Hematopoietic multipotent progenitor cell (in vitro differentiated cells): ENCODE data around the gene INKA2. TPM values are rescaled to one million over a fixed set of nuclear protein-coding genes. Genes with fewer than 3 reads are reported as not detected.

Experiments used
- DNase-seq, 3 donors: peaks; one replicate each; pipeline ENCODE4 v3.0.0-alpha.2; 2011 to 2015; ENCODE audit warnings: low read depth in 2 of 3, low spot score in 2 of 3
- total RNA-seq: library from RNA; depleted of rRNA; stranded (reverse); fragments of >200 nt; gene quantifications from one replicate; pipeline ENCODE4 v1.2.3, GENCODE V29; 2012

The INKA2 gene
- total RNA-seq: 2.4 TPM

DNA sequence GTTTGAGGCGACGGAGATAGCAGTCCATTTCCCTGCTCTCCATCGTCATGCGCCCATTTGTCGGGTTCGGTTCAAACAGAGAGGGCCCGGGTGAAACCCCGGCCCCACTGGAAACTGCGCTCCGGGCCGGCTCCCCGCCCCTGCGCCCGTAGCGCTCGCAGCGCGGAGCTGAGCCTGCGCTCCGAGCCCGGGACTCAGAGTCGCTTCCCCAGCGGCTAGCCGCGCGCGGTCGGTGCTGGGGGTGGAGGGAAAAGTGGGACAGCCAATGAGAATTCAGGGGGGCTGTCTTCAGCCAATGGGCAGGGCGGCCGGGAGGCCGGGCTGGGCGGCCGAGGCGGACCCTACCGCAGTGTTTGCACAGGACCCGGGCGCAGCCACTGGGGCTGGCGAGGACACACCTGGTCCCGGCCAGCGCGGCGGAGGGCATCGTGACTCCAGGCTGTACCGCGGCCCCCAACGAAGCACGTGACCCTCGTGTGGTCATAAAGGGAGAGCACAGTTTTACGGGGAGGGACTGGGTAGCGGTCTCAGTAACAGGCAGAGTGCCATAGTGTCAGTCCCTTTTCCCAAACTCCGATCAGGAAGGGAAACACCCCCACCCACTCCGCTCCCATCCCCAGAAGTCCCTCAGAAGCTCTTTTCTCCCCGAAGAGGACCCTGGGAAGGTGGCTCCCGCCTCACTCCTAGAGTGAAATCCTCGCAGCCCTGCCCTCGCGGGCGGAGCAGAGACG, at the start of gene INKA2:
TSS of gene INKA2 (minus strand) at position 202 of the 731 bp plus-strand sequence. CDS start at position 49, 153 bp downstream.
- peak; percentile 30 to 86 (median 74) for DNase-seq

DNA sequence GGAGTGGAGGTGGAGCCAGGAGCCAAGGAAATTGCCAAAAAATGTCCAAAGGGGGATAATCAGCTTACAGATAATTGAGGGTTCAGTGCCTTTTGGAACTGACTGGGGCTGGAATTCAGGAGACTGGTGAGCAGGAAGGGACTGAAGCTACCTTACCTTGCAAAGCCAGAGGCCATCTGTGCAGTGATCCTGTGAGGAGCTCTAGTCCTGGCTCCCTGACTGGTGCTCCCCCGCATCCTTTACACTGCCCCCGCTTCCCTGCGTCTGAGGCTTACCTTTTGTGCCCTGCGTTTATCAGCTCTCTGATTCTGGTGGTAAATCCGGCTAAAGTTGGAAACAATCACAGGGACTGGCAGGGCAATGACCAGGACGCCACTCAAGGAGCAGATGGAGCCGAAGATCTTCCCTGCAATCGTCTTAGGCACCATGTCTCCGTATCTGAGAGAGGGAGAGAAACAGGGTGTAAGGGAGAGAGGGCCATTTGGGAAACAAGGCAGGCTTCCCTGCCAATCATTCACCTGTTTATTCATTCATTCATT, 47.5 kb upstream of the INKA2 start:
- DNase-seq: no peak

DNA sequence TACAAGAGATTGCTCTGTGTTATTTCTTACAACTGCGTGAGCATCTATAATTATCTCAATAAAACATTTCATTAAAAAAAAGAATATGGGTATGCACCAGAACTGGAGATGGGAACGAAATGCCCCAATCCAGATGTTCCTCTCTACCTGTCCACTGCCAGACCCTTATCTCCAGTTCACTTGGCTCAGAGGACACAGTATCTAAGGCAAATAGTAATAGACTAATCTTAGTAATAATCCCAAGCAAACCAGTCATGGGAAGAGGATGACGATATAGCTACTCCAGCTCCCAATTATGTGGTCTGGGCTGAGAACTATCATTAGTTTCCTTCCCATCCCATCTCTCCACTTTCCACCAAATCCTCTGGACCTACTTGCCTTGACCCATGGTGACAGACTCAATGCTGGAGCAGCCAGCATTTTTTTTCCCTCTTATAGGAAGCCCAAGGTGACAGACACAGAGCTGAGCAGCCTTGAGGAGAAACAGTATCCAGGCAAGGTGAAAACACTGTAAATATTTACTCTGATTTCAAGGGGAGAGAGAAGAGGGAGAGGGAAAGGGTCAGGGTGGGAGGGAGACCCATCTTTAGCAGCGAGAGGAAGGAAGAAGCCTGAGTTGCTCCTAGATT, 45.2 kb upstream of the INKA2 start:
- no peak for DNase-seq

DNA sequence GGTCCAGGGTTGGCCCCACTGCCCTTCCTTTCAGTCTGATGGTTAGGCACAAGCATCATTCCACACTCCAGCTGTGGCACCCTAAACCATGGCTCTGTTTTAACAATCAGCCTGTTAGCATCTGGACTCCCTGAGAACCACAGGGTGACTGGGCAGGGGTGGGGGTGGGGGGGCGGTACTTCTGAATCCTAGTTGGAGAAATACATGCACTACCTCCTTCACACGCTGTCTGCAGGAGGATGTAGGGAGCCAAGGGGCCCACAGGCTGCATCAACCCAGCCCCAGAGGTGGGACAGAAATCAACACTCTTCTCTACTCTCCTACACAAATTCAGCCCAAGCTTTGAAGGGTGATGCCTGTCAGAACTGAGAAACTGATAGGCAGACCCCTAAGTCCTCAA, 40.4 kb upstream of the INKA2 start:
- no peak for DNase-seq

DNA sequence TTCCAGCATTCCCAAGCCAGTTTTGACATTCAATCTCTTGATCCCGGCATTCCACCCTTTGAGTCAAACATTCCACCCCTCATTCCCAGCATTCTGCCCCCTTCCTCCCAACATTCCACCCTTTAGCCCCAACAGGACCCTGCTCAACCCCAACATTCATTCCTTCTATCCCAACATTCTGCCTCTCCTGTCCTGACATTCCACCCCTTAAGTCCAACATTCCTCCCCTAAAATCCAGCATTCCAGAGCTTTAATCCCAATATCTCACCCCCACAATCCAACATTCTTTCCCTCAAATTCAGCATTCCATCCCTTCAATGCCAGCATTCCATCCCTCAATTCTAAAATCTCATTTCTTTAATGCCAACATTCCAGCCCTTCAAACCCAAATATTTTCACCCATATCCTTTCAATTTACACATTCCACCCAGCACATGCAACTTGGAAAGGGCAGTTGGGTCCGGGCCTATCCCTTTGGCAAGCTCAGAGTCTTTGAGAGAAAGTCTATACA, 39.4 kb upstream of the INKA2 start:
- DNase-seq: no peak

DNA sequence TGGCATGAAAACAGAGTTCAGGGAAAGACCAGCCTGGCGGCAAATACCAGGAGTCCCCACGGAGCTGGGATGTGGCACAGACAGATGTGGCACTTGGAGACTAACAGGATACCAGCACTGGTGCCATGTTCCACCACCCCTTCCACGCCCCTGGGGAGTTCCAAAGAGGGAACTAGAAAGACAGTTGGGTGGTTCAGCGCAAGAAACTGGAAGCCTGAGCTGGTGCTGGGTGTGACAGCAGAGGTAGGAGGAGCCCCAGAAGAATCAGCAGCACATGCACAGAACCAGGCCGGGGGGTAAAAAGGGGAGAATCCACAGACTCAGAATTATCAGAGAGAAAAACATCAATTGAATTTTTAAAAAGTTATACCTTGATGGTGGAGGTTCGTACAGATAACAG, 38.9 kb upstream of the INKA2 start:
- DNase-seq: no peak

DNA sequence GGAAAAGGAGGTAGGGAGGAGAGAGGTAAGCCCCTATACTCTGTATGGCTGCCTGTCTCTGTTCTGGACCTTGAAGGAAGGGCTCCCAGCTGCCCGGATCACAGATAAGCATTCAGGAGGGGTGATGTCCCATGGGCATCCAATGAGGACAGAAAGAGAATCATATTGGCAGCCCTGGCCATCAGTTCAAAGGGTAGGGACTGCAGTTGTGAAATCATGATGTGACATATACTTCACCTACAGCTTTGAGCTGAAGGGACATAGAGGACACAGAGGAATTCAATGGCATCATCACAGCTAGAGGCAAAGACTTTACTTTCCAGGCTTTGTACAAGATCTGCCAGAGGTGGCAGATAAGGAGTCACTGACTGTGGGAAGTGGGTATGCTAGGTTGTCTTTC, 38.1 kb upstream of the INKA2 start:
- DNase-seq: no peak

DNA sequence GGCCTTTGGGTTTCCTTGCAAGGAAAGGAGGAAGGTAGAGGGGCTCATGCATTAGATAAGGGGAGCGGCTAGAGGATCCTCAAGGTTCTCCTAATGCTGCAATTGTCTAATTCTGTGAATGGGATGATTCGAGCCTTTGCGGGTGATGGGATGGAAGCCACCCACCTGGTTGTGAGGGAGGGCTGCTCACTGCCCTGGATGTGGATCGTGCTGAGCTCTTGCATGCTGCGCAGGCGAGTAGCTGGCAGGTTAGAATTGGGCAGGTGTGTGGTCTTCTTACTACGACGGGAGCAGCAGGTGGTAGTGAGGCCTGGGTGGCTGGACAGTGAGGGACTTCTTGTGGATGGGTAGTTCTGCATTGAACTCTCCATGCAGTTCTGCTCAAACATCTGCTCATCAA, 37.7 kb upstream of the INKA2 start:
- no peak for DNase-seq

DNA sequence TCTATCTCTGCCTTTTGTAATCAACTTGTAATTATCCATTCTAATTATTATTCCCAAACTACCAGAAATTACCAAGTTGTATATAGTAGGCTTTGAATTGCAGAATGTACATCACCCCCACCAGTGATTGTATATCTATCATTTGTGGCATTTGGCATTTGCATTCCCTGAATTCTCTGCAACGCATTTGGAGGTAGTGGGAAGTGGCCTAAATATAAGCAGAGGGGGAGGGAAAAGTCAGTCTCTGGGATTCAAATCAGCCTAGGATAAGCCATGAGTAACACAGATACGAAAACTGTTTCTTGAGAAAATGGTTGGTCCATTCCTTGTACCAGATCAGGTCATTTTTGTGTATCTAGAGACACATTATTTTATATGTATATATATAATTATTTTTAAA, 37.2 kb upstream of the INKA2 start:
- no peak for DNase-seq

DNA sequence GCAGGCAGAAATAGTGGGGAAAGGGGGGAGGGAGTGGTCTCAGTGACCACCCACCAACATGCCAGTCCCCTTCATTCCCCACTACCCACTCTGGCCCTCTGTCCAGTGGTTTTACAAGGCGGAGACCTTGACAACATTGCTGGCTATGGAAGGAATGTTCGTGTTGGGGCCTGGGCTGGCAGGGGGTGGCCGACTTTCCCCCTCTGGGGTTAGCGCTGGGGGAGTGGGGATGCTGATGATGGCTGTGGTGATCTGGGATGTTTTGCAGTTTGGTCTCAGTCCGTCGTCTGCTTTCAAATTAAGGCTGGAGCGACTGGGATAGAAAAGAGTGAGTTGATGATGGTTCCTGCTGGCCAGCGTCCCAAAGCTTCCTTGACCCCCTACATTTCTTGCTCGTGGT, 36.8 kb upstream of the INKA2 start:
- DNase-seq: no peak

DNA sequence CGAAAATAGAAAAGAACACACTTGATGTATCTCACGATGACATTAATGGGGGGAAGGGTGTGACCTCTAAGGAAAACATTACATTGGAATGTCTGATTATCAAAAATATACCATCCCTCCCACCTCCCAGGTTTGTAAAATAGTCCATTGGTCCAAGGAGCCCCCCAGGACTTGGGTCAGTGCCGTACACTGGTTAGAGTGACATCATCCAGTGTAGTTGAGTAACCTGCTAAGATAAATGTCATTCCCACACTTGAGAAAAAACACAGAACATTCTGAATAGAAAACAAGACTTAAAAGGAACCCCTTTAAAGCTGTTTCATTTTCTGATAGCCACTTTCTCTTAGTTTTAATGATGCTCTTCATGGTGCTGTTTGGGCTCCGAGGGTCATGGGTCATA, 31.7 kb upstream of the INKA2 start:
- no peak for DNase-seq

DNA sequence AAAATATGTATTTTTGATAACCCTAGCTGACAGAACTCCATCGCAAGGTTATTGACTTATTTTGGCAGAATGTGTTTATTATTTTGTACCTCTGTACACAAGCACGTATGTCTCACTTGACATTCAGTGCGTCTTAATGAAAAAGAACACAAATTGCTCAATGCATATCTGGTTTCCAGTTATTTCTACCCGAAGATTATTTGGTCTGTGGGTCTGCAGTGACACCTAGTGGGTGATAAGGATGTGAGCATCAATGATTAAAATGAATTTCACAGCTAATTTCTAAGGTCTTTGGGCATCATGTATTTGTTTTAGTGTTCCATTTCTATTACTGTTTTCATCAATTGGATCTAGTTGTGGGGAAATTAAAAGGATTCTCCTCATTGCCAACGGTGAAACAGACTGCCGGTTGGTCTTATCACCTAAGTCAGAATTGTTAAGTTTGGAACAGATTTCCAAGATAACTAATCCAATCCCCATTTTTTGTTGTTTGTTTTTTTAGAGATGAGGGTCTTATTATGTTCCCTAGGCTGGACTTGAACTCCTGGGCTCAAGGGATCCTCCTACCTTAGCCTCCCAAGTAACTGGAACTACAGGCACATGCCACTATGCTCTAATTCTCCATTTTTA, 30.4 kb upstream of the INKA2 start:
- DNase-seq: peak; percentile 30 to 90 (median 70)

DNA sequence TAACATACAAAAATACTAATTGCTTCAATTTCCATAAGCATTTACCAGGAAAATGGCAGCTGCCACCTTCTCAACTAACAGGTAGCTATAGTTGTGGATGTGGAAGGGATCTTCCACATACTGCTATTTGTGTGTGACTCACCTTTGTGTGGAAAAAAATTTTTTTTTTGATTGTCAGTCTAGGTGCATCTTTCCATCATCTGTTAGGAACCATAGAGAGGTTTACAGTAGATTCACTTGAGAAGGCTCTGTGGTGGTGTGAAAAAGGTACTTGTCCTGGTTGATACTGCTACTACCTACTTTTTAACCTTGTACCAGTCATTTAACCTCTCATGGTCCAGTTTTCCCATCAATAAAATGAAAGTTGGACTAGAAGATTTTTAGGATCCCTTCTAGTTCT, 29.4 kb upstream of the INKA2 start:
- no peak for DNase-seq

DNA sequence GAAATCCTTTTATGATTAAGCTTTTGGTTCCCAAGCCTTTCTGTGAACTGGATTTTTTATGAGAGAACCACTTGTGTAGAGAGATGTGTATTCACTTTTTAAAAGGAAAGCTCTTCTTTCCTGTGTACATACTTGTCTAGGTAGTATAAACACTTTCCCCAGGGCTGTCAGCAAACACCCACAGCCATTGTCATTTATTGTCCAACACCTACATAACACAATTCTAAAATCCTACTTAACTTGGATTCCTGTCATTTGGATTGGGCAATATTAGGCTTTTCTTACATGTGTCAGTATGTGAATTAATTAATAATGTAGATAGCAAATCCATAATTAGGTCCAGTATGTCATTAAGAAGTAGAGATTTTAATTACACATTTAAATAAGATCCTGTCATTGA, 28.8 kb upstream of the INKA2 start:
- DNase-seq: no peak

DNA sequence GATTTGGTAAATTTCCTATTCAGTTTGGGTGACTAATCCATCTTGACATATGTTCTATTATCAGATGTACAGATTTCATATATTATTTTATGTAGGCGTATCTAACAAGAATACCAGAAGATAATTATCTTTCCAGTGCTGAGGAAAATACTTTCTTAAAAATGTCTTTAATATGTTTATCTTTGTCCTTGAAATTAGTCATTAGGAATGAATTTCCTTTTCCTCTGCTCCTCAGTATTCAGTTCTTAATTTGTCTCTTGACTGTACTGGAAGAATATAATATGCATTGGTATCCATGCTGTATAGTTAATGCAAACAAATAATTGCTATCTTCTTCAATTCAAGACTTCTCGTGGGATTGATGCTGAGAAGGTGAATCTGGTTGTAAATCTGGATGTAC, 23.1 kb upstream of the INKA2 start:
- DNase-seq: no peak

DNA sequence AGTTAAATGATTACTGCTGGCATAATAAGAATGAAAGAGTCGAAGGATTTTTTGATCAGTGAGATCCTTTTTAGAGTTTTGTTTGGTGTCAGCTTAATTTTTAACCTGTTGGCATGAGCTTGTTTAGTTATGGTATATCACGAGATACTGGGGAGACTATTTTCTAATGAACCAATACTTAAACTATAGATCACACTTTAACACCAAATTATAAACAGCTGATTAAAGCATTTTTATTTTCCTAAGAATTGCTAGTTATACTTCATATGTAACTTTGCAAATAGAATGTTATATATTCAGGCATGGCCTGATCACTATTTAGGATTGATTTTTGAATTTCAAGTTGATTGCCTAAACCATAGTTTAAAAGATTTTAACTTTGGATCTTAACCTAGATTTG, 22.5 kb upstream of the INKA2 start:
- no peak for DNase-seq

DNA sequence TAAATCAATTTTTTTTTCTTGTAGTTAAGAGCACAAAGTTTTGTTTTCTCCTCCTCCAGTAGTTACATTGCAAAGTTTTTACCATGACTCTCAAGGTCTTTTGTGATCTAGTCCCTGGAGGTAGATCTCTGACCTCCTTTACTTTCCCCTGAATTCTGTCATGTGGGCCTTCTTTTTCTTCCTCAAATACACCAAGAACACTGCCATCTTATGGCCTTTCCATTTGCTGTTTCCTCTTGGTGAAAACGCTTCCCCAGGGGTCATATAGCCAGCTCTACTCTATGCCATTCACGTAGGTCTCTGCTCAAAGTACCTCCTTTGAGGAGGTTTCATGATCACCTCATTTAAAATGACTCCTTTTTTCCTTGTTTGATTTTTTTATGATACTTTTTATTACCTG, 19.2 kb upstream of the INKA2 start:
- peak in 1 of 3 donors; percentile 50 for DNase-seq

DNA sequence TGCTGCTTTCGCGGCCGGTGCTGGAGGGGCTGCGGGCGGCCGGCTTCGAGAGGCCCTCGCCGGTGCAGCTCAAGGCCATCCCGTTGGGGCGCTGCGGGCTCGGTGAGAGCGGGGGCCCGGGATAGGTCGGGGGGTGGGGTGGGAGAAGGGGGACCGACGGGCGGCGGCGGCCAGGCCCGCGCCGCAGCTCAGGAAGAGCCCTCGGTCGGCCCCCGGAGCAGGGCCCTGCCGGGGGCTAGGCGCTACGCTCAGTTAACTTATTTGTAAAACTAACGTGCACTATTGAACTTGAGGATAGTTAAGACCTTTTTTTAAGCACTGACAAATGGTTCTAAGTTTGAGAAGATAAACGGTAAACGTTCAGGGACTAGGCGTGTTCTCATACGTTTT, 16.9 kb upstream of the INKA2 start:
- DNase-seq: no peak

DNA sequence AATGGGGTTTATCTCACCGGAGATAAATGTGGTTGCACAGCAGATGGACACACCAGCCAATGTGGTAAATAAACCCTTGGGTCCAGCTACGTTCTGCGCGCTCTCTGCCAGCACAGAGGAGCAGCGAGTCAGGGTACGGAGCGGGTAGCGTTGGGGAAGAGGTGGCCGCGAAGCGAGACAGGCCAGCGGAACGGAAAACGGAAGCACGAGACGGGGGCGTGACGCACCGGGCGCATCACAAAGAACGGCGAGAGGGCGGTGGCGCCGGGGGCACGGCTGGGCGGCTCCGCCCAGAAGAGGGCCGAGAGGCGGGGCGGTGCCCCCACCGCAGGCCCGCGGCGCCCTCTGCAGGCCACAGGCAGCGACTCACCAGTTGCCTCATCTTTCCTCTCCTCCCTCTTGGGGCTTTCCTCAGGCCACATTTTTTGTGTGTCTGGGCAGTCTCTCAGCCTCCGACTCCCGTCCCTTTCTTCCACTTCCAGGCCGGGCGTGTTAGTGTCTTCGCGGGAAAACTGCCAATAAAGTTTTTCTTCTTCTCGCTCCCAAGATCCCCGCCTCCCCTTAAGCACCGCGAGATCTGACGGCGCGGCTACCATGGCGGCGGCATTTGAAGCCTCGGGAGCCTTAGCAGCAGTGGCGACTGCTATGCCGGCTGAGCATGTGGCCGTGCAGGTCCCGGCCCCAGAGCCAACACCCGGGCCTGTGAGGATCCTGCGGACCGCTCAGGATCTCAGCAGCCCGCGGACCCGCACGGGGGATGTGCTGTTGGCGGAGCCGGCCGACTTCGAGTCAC, 16.3 kb upstream of the INKA2 start, which contains the start of gene DDX20:
TSS of gene DDX20 (plus strand) at position 571 of the 793 bp plus-strand sequence. CDS start at position 595, 24 bp downstream.
- peak; percentile 86 to 98 (median 96) for DNase-seq

DNA sequence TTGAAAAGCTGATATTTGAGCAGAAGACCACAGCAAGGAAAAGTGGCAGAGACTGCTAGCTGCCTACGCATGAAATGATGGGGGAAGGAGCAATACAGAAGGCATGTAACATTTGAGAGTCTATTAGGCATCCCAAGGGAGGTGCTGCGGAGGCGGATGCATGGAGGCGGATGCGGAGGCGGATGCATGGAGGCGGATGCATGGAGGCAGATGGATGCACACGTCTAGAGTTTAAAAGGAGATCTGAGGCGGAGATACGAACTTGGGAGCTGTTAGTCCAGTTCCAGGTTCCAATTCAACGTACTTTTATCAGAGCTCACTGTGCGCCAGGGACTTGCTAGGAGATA, 15.8 kb upstream of the INKA2 start:
- no peak for DNase-seq
